ENCODE measurements around the gene ALKAL2. TPM values are rescaled to one million over a fixed set of nuclear protein-coding genes. Genes with fewer than 3 reads are reported as not detected.
A peak's percentile ranks its signal among the peaks of the same experiment; 100 is the strongest.

The ALKAL2 gene
- total and polyA plus RNA-seq, 2 of the 13 experiments (the other 11 are each of a cell fraction or from before 2014, with no cell fraction given), result 0.22 to 1.7 TPM

GRCh38 chr2:253202-253638, 34.7 kb downstream of the ALKAL2 start (continued):
- TF ChIP-seq, protein P1, sequence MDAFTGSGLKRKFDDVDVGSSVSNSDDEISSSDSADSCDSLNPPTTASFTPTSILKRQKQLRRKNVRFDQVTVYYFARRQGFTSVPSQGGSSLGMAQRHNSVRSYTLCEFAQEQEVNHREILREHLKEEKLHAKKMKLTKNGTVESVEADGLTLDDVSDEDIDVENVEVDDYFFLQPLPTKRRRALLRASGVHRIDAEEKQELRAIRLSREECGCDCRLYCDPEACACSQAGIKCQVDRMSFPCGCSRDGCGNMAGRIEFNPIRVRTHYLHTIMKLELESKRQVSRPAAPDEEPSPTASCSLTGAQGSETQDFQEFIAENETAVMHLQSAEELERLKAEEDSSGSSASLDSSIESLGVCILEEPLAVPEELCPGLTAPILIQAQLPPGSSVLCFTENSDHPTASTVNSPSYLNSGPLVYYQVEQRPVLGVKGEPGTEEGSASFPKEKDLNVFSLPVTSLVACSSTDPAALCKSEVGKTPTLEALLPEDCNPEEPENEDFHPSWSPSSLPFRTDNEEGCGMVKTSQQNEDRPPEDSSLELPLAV (CRISPR knock-in tag; conservative IDR thresholded peaks at IDR 0.05; ENCODE audit: low read depth), result no peak
- TF ChIP-seq DR1 (CRISPR knock-in tag; IDR thresholded peaks at IDR 0.05), result no peak
- TF ChIP-seq NCOA1 (CRISPR knock-in tag; IDR thresholded peaks at IDR 0.05), result no peak
- no peak for TF ChIP-seq TRIM24 (CRISPR knock-in tag; IDR thresholded peaks at IDR 0.05)
- no peak for TF ChIP-seq RBM22 (optimal IDR thresholded peaks at IDR 0.05; ENCODE audit: low read length)
- no peak for TF ChIP-seq KAT8 (CRISPR knock-in tag; IDR thresholded peaks at IDR 0.05)
- no peak for TF ChIP-seq HOXA7 (CRISPR knock-in tag; IDR thresholded peaks at IDR 0.05)
- no peak for TF ChIP-seq ZNF83 (CRISPR knock-in tag; IDR thresholded peaks at IDR 0.05; ENCODE audit: borderline replicate concordance)
- no peak for TF ChIP-seq ZNF20 (CRISPR knock-in tag; IDR thresholded peaks at IDR 0.05)
- no peak for TF ChIP-seq CBX2 (IDR thresholded peaks at IDR 0.05; ENCODE audit: low read depth, low read length)
- no peak for TF ChIP-seq CBX2 (CRISPR knock-in tag; IDR thresholded peaks at IDR 0.05; ENCODE audit: low read depth)
- no peak for TF ChIP-seq ZNF720 (CRISPR knock-in tag; IDR thresholded peaks at IDR 0.05)
- no peak for TF ChIP-seq ISX (CRISPR knock-in tag; conservative IDR thresholded peaks at IDR 0.05)

GRCh38 chr2:252001-252602, 35.8 kb downstream of the ALKAL2 start:
- ChIA-PET CTCF (ENCODE audit: low intra/inter-chr PET ratio, low total read pairs) (no interaction called here), POLR2A (interaction anchor here (3.5 to 3.8 kb wide), 2 partner anchors 9 to 76 kb away, joined by 14 to 32 read pairs; no protein-coding TSS in a partner anchor)
- Histone ChIP-seq H3K4me3 (replicated peaks in 1 of 3; ENCODE audit: insufficient read depth in 1 of 3, low read depth in 2 of 3, low read length in 3 of 3) (no peak overlapping the region), H3K27ac (ENCODE audit: extremely low read length, insufficient read depth, low read length) (no peak overlapping the region), H3K79me2 (ENCODE audit: insufficient read depth, low read length) (peaks cover 2% of the 10 kb centered on the region), H3K4me1 (ENCODE audit: insufficient read depth, low read length) (peaks cover 57% of the 10 kb centered on the region), H3K27me3 (ENCODE audit: control insufficient read depth in 1 of 2, insufficient read depth in 2 of 2, low read length in 2 of 2) (no peaks in the 10 kb centered on the region), H3K36me3 (replicated peaks in 1 of 2; ENCODE audit: control insufficient read depth in 1 of 2, insufficient read depth in 2 of 2, low read length in 2 of 2) (peaks cover 0 to 1% of the 10 kb centered on the region in 2 experiments; a peak in 1 of 5 replicates), H2AFZ (ENCODE audit: low read length) (no peak overlapping the region), H3K9me3 (ENCODE audit: low read length) (no peaks in the 10 kb centered on the region), H3K9ac (ENCODE audit: insufficient read depth, low read depth, low read length) (no peak overlapping the region), H3K4me2 (ENCODE audit: low read depth, low read length) (no peak overlapping the region), H4K20me1 (ENCODE audit: insufficient read depth, low read length) (no peaks in the 10 kb centered on the region)
- FAIRE-seq (no peak), DNase-seq (ENCODE audit: low spot score) (no peak), ATAC-seq (no peak)
- WGBS (ENCODE audit: low lambda C conversion rate), result 95% methylated on average over 6 of the region's 6 CpGs
- TF ChIP-seq FOXK2 (IDR thresholded peaks at IDR 0.05), result no peak
- peak; percentile 30 to 46; a peak in 1 of 4 replicates for TF ChIP-seq MAFK (conservative IDR thresholded peaks at IDR 0.05 in 1 of 2, IDR thresholded peaks at IDR 0.05 in 1 of 2; ENCODE audit: low read length in 2 of 2)
- in situ Hi-C loops (cut with HindIII; ENCODE audit: extremely low pct_ligation_motif_present, low pct_unique_long_range_greater_than_20kb), result no loop called here
- intact Hi-C loops (cut with micrococcal nuclease; ENCODE audit: unreplicated experiment), result no loop called here
- no TSS peak for BruUV-seq (replicated peaks)

Data from HepG2 (cell line).